Epidermal melanocyte (primary cell): ENCODE results near the gene TK2.
"Not testable (repeated sequence)": the region's sequence is repeated elsewhere in the genome, so short reads cannot be mapped to it uniquely, and the experiment has no call there.

Experiments
- DNase-seq: peaks from one replicate; pipeline ENCODE4 v3.0.0; 2011; ENCODE audit warnings: low spot score; ENCODE audit not compliant: insufficient read length

Gene TK2

DNA sequence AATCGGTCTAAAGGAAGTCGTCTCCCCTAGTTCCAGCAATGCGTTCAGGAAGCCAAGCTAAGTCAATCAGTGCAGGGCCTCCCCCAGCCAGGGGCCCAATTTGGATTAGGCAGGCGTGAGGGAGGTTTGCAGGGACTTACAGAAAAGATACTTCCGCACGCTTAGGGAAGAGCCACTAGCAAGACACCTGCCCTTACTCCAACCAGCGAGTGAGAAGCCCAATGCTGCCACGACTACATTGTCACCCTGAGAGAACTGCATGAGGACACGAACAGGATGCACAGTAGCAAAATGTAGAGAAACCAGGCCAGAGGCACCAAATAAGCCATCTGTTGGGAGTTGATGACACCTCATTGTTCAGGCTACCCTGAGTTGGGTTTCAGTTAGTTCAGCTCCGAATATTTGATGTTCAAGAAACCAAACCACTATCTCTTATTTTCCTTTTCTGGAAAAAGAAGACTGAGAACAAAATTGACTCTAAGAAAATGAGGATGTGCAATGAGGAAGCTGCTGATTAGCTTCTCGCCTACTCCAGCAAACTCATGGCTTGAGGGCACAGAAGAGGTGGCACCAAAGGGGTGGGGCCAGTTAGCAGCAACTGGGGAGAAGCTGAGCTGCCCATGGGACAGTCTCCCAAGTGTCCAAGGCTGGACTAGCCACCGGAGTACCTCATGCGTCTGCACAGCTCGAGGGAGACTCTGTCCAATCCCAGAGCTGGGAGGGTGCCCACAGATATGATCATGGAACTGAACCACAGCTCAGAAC lies 29.3 kb downstream of the TK2 start:
- no peak for DNase-seq

DNA sequence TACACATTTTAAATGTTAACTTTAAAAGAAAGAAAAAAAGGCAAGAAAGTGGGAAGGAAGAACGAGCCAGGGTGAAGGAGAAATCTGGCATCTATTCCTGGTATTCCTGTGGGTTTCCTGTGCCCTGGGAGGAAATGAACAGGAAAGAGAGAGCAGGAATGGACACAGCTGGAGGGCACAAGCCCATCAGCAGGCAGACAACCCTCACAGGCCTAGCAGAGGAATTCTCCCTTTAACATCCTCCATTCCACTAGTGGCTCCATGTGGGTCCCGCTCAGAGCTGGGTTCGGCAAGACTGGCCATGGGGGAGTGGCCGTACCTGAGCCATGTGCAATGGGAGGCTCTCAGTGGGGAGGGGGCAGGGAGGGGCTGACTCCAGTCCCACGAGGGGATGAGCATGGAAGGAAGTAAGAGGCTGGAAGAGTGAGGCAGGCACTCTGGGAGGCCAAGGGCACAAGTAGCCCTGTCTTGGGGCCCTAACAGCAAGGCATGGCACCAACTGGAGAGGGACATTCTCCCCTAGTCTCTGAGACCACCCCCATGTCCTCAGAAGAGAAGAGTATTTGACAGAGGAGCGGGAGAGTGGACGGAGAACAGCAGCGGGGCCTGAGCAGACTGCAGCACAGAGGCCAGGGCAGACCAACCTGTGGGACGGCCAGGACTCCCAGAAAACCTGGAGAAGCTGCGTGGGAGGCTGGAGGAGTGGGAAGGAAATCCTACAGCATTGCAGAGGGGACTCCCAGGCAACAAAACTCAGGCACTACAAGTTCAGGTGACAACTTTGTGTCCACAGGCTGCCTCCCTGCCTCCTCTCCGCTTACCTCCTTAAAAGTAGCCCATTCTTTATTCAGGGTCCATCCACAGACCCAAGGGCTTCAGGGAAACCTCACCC lies 30.2 kb downstream of the TK2 start:
- DNase-seq, result no peak

DNA sequence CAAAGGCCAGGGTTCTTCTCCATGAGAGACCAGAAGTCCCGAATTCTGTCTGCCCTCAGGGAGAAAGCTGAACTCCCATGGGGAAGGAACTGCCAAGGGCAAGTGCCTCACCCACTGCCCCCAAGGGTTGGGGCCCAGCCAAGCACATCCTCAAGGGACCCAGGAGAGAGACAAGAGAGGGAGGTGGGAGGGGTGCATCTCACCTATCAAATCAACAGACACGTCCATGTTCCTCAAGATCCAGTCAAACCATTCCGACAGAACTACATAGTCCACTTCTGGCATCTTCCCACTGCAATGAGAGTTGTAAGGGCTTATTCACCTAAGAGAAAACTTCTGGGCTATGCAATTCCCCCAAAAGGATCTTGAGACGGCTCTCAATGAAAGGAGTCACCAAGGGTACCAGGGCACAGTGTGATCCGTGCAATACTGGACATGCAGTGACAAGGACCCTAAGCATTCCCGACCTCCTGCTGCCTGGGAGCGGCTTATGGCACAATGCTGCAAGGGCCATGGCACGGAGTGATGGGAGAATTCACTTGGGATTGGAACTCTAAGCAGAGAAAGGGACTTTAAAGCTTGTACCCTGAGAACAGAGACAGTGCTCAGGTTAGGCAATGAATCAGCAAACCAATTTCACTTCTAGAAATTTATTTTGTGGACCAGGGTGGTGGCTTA lies 32.2 kb downstream of the TK2 start:
- no peak for DNase-seq

DNA sequence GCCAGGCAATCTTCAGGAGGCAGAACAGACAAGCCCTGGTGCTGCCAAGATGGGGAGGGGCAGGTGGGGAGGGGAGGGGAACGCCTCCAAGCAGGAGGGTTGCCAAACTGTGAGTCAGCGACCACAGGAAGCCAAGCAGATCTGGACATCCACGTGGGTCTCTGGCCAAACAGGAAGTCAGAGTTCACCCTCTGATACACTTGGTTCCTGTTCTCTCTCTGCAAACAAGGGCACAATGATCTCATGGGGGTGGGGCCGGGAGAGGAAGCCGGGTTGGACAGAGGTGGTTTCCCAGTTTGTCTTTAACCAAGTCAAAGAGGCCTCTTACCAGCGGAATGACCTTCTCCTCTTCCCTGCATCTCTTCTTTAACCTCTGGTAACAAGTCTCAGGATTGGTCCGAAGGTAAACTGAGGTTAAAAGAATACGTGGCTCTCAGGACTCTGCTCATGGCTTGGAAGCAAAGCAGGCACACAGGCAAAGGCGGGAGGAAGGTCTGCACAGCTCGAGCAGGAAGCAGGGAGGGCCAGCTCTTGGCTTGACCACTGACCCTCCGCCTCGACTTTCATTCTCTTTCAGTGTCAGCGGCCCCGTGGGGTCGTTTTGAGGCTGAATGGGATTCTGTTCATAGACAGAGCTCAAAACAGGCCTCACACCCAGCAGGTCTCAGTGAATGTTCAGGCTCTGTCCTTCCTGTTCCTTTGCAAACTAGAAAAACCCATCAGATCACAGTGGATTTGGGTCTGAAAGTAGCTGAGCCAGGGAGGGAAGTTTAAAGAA lies 32.9 kb downstream of the TK2 start:
- peak; percentile 95 for DNase-seq

DNA sequence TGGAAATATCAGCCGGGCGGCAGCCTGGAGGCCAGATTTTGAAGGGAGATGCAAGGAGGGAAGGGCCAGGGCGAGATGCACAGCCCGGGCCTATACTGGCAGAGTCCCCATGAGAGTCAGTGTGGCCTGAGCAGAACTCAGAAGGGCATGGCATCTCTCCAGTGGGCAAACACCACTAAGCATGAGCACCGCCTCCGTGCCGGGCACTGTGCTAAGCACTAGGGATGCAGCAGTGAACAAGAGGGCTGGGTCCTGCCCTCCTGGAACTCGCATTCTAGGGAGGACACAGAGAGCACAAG lies 33.5 kb downstream of the TK2 start:
- no peak for DNase-seq

DNA sequence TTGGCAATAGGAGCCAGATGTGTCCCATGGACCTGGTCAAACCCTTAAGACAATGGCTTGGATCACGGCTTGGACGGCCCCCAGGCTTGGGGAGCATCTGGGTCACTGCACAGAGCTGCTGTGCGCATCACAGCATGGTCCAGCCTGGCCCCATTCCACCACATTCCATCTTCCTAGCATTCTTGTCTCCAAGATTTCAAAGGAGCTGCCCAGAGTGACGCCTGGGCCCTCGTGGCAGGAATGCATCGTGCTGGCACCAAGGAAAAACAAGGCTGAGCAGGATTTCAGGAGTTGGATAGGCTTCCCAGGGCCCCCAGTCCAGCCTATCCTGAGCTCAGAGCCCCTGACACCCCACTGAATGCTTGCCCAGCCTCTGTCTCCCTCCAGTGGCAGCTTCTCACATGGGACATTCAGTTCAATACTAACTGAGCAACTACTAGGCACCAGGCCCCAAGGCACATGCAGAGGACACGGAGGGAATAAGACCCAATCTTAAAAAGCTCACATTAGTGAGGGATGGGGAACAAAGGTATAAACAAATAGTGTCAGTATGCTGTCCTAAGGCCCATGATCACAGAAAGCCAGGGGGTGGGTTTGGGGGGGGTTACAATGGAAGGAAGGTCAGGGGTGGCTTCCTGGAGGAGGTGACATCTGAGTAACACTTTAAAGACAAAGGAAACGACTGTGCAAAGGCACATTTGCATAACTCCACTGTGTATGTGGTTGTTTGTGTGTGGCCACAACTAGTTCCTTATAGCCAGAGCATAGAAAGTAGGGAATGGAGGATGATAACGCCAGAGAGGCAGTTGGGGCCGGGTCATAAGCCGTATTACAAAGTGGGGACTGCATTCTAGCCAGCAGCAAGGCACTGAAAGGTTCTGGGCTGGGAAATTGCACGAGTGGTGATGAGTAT lies 34.1 kb downstream of the TK2 start:
- DNase-seq, result no peak

DNA sequence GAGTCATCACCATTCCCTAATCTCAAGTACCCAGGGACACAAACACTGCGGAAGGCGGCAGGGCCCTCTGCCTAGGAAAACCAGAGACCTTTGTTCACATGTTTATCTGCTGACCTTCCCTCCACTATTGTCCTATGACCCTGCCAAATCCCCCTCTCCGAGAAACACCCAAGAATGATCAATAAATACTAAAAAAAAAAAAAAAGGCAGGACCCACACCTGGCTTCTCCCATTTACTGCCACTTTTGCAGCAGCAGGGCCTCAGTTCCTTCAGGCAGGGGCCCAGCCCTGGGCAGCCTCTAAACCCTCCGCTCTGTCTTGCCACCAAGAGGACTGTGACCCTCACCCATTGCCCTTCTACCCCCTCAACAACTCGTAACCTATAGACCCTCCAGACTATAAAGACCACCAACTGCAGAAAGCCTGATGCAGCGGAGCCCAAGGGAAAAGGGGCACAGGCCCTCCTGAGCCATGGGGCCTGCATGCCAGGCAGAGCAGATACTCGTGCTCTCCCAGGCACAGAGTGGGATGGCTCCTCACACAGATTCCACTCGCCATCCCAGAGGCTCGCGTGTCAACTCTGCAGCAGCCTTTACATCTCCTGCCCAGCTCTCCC lies 34.8 kb downstream of the TK2 start:
- DNase-seq, result not testable (repeated sequence)

DNA sequence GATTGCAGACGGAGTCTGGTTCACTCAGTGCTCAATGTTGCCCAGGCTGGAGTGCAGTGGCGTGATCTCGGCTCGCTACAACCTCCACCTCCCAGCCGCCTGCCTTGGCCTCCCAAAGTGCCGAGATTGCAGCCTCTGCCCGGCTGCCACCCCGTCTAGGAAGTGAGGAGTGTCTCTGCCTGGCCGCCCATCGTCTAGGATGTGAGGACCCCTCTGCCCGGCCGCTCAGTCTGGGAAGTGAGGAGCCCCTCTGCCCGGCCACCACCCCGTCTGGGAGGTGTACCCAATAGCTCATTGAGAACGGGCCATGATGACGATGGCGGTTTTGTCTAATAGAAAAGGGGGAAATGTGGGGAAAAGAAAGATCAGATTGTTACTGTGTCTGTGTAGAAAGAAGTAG lies 35.5 kb downstream of the TK2 start:
- DNase-seq, result not testable (repeated sequence)

DNA sequence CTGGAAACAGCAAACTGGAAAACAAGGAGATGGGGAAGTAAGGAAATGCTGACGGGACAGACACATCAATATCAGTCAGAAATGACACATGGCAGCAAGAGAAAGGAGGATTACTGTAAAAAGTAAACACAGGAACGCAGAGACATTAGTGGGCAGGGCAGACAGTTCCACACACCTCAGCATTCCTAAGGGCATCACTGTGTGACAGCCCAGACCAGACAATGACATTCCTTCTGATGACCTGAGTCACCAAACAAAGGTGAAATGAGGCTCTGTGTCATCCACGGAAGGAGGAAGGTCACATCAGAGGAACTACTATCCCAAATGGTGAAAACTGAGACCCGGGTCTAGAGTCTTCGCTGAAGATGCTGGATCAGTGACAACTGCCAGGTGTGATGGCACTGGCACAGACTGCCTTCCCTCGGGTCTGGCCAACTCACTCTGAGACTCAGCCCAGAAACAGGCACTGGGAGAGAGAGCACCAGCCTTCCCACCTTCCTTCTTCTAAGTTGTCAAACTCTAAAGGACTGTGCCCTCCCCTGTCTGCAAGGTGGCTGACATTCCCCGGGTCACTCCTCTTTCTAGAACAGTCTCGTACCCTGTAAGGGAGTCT lies 36.7 kb downstream of the TK2 start:
- DNase-seq, result no peak

DNA sequence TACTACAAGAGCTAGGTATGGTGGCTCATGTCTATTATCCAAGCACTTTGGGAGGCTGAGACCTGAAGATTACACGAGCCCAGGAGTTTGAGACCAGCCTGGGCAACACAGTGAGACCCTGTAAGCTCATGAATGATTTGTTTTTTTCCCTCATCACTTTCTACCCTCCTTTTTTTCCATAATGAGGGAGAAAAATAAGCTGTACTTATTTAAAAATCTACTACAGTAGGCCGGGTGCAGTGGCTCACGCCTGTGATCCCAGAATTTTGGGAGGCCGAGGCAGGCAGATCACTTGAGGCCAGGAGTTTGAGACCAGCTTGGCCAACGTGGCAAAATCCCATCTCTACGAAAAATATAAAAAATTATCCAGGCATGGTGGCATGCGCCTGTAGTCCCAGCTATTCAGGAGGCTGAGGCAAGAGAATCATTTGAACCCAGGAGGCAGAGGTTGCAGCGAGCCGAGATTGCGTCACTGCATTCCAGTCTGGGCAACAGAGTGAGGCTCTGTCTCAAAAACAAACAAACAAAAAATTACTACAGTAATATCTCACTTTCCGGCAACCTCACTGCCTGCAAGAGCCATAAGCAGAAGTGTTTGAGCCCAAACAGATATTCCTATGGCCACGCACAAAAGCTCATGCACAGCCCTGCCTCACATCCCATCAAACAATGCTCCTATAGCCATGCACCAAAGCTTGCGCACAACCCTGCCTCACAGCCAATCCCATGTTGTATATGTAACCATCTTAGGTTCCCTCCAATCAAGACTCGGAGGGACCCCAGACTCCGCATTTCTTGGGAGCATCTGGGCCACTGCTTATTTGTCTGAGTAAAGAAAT lies 37.4 kb downstream of the TK2 start:
- no peak for DNase-seq

DNA sequence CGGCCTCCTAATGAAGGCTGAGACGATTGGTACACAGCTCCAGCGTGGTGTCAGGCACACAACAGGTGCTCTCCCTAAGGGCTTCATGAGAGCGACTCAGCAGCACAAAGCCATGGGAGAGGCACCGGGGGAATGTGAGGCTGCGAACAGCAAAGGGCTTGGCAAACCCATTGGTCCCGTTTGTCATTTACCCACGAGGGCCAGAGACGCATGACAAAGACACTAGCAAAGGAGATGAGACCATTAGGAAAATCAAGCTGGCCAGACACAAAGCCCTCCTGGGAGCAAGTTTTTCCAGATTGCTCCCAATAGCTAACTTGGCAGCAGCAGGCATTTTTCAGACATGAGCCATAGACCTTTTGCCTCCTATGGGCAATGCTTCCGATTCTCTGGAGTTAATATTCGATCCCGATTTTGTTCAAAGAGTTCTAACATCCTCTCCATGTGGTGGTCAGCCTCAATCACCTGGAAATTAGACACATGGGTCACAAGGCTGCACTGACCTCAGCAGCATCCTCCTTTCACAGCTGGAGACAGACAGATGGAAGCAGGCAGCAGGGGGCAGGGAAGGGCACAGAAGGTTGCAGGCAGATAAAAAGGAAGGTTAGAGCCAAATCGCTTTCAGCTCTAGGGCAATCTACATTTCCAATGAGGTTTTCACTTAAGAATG lies 38.2 kb downstream of the TK2 start:
- peak; percentile 43 for DNase-seq

DNA sequence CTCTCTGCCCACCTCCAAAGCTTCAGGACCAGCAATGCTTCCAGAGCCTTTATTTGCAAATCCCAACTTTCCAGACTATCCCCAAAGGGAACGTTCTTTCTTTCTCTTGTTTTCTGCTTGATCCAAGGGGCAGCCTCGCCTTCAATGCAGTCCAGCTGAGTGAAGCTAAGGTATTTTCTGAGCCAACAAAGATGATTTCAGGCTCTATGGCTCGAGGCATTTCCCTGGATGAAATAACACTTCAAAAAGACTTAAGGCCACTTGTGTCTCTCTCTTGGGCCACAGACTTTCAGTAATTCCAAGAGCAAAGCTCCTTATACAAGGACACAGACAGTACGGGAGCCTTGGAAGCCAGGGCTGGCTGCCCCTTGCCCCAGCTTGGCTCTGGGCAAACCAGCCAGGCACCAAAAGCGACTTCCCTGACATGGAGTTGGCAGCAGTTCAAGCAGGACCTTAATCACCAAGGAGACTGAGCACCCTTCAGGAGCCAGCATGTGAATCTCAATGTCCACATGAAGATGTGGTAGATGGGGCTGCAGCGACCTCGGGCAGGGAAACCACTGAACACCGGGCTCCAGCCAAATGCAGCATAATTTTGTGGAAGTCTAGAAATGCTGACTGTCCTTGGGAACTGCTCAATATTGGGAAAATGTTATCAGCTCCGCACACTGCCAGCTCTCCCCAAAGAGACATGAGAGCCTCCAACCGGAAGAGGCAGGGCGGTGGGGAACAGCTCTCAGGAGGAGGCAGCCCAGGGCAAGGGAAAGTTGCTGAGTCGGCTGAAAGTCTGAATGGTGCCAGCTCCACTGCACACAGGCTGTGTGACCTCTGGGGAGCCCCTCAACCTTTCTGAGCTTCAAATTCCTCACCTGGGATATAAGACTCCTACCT lies 39.0 kb downstream of the TK2 start:
- DNase-seq, result no peak

DNA sequence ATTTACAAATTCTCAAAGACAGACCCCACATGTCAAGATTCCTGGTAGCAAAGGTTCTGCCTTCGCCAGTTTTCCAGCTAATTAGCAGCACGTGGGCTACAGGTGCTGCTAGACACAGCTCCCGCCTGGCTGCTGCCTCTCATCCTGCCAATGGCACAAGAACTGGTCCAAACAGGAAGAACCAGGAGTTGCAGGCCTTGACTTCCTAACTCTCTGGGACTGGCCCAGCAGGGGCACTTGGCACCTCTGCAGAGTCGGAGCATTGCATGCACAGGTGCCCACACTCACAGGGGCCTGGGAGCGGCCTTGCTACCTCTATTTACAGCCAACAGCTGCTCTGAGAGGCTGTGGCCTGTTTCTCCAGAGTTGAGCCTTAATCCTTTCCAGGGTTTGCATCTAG lies 39.6 kb downstream of the TK2 start:
- DNase-seq, result no peak

DNA sequence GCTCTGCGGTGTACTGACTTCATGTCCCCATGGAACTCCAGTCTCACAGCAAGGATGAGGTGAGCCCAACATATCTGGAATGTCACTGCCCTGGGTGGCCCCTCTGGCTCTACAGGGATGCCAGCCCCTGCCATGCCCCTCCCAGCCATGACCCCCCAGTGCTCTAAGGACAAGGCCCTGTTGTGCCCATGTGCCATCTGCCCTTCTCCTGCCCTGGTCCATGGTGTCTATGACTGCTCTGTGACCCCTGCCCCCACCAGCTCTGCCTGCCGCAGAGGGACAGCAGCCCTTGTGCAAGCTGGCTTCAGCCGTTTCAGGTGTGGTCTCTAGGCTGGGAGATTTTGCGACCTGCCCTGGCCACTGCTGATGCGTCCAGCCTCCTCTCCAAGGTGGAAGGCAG lies 40.3 kb downstream of the TK2 start:
- no peak for DNase-seq

DNA sequence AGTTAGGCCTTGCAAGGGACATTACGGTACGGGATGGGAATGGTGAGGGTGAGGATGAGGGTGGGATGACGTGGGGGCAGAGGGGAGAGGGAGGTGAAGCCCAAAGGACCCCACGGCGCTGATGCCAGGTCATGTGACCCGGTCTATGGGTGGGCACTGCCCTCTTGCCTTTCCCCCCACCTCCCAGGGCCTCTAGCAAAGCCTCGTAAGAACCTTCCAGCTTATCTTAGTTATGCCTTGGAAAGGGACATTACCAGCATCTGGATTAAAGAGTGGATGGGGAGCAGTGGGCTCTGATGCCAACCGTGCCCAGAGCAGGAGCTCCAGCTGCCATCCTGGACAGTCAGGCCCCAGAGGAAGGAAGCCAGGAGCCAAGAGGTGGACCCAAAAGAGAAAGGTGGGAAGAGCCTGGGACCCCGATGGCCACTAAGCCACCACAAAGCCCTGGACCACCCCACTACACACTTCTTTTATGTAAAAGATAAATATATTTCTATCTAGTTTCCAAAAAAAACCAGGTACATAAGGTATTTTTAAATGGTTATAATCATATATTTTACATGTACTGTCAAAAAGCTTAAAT lies 40.9 kb downstream of the TK2 start:
- DNase-seq, result no peak

DNA sequence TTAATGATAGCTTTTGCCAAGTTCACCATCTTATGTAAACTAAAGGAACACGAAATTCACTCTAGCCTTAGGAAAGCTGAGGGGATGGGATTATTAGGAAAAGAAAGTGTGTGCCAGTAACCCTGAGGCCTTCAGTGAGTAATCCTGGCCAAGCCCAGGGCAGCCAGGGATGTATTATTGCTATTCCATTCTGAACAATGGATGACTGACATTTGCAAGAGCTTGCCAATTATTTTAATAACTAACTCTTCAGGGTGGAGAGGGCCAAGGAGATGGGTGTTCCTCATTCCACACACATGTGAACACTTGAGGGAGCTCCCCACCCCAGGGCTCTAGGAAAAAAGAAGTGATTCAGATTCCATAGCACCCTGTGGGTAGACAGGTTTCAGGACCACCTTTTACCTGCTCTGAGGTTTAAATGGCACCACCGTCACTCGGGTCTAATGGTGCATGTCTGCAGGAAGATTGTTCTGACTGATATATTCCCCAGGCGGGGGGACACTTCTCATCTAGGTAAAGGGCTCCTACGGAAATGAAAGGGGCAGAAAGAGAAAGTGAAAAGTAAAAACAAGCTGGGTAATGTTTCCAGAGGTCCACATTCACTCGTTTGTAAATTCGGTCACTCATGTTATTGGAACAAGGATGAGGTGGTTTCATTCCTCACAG lies 41.5 kb downstream of the TK2 start:
- no peak for DNase-seq
